Measurements from ENCODE around the gene TSPAN16. TPM values are rescaled to one million over a fixed set of nuclear protein-coding genes. Genes with fewer than 3 reads are reported as not detected.
A peak's percentile ranks its signal among the peaks of the same experiment; 100 is the strongest.
"Not testable (repeated sequence)": the region's sequence is repeated elsewhere in the genome, so short reads cannot be mapped to it uniquely, and the experiment has no call there.

Gene TSPAN16
- total RNA-seq, 1 donor from 2014 or later, result not detected

- no peak overlapping the region for H3K27ac ChIP-seq (replicated peaks)
- no peak for DNase-seq
- H3K27me3 ChIP-seq (ENCODE audit: low read depth), result no peaks in the 10 kb centered on the region
- H3K4me3 ChIP-seq, result no peak overlapping the region
- peaks cover 3% of the 10 kb centered on the region for H3K36me3 ChIP-seq
- intact Hi-C loops (cut with micrococcal nuclease), result no loop called here
- no peak for TF ChIP-seq CTCF (IDR thresholded peaks at IDR 0.05; ENCODE audit: borderline replicate concordance)
- H3K4me1 ChIP-seq, result peaks cover 33% of the 10 kb centered on the region
- peaks cover 9% of the 10 kb centered on the region for H3K9me3 ChIP-seq (replicated peaks)
Measured at GRCh38 chr19:11347546-11348039, 51.6 kb downstream of the TSPAN16 start.

GRCh38 chr19:11349171-11349570, 53.2 kb downstream of the TSPAN16 start:
- intact Hi-C loops (cut with micrococcal nuclease), result no loop called here

DNA sequence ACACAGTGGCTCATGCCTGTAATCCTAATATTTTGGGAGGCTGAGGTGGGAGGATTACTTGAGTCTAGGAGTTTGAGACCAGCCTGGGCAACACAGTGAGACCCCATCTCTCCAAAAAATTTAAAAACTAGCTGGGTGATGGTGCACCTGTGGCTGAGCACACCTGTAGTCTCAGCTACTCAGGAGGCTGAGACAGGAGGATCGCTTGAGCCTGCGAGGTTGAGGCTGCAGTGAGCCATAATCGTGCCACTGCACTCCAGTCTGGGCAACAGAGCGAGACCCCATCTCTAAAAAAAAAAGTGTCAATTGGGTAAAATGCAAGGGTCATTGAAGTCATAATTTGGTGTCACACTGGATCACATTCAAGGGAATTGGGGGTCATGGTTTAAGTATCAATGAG, 58.1 kb downstream of the TSPAN16 start:
- H3K9me3 ChIP-seq (replicated peaks); H3K36me3 ChIP-seq; H3K4me3 ChIP-seq; intact Hi-C loops (cut with micrococcal nuclease); DNase-seq; H3K27me3 ChIP-seq (ENCODE audit: low read depth); H3K27ac ChIP-seq (replicated peaks): not testable (repeated sequence)
- H3K4me1 ChIP-seq, result peaks cover 22% of the 10 kb centered on the region

More at GRCh38 chr19:11349171-11349570, 53.2 kb downstream of the TSPAN16 start:
- Histone ChIP-seq H3K36me3 (no peaks in the 10 kb centered on the region), H3K27me3 (ENCODE audit: low read depth) (no peaks in the 10 kb centered on the region), H3K4me3 (no peak overlapping the region), H3K9me3 (replicated peaks) (peaks cover 9% of the 10 kb centered on the region), H3K4me1 (peaks cover 27% of the 10 kb centered on the region), H3K27ac (replicated peaks) (no peak overlapping the region)
- TF ChIP-seq CTCF (IDR thresholded peaks at IDR 0.05; ENCODE audit: borderline replicate concordance), result no peak
- DNase-seq, result no peak

GRCh38 chr19:11355160-11356073, 59.5 kb downstream of the TSPAN16 start, which contains the start of gene PLPPR2:
PLPPR2 (plus strand) TSS chr19:11355432; CDS start chr19:11357674, 2,242 bp downstream.
- Histone ChIP-seq H3K4me3 (peak within 1 kb of the TSS; percentile 77), H3K36me3 (peaks cover 11% of the 10 kb centered on the region)
- intact Hi-C loops (cut with micrococcal nuclease), result no loop called here

DNA sequence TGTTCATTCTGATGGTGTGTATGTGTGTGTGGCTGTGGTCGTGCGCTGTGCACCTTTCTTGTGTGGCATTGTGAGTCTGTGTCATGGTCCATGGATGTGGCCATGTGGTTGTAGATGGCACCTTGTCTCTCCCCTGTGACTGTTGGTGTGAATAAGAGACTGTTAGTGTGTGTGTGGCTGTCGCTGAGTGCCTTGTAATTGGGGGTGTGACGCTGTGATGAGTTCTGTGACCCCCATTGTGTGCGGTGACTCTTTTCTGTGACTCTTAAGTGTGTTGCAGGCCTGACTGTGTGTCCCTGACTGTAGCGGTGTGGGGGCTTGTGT, 60.1 kb downstream of the TSPAN16 start:
- H3K36me3 ChIP-seq, result peaks cover 15% of the 10 kb centered on the region
- no peak for DNase-seq
- TF ChIP-seq CTCF (IDR thresholded peaks at IDR 0.05; ENCODE audit: borderline replicate concordance), result no peak
- no peaks in the 10 kb centered on the region for H3K27me3 ChIP-seq (ENCODE audit: low read depth)
- no peaks in the 10 kb centered on the region for H3K9me3 ChIP-seq (replicated peaks)
- peak overlapping the region; percentile 77 for H3K4me3 ChIP-seq
- intact Hi-C loops (cut with micrococcal nuclease), result no loop called here
- H3K27ac ChIP-seq (replicated peaks), result peak overlapping the region; percentile 75
- H3K4me1 ChIP-seq, result peaks cover 25% of the 10 kb centered on the region

More at GRCh38 chr19:11355160-11356073, 59.5 kb downstream of the TSPAN16 start, which contains the start of gene PLPPR2:
- peak; percentile 96 for DNase-seq
- no peak for TF ChIP-seq CTCF (IDR thresholded peaks at IDR 0.05; ENCODE audit: borderline replicate concordance)
- no peaks in the 10 kb centered on the region for H3K27me3 ChIP-seq (ENCODE audit: low read depth)
- H3K27ac ChIP-seq (replicated peaks), result peak within 1 kb of the TSS; percentile 75
- no peaks in the 10 kb centered on the region for H3K9me3 ChIP-seq (replicated peaks)
- peaks cover 22% of the 10 kb centered on the region for H3K4me1 ChIP-seq
